NB4 (cell line): ENCODE results near the gene KEL.

ENCODE experiments used
- DNase-seq: peaks from one replicate; pipeline ENCODE4 v3.0.0; 2010; ENCODE audit warnings: low read depth
- H3K4me3 ChIP-seq: one replicate; pipeline ENCODE4 v1.5.1; 2011; ENCODE audit warnings: mild to moderate bottlenecking, low read depth, low read length, moderate library complexity
- MYC ChIP-seq: IDR thresholded peaks from 2 replicates; pipeline ENCODE4 v1.6.1; 2011; ENCODE audit warnings: low read depth, low read length
- POLR2A ChIP-seq: IDR thresholded peaks from 2 replicates; pipeline ENCODE4 v1.6.1; 2011; ENCODE audit warnings: mild to moderate bottlenecking; ENCODE audit not compliant: insufficient read length; ENCODE audit errors: extremely low read depth
- TF ChIP-seq, protein P1 (sequence below): IDR thresholded peaks from 2 replicates; pipeline ENCODE4 v1.6.1; 2011; ENCODE audit warnings: low read depth, low read length
- TF ChIP-seq, protein P2 (sequence below): IDR thresholded peaks from one replicate; pipeline ENCODE4 v1.5.1; 2012; ENCODE audit warnings: low read depth, low read length

Gene KEL

DNA sequence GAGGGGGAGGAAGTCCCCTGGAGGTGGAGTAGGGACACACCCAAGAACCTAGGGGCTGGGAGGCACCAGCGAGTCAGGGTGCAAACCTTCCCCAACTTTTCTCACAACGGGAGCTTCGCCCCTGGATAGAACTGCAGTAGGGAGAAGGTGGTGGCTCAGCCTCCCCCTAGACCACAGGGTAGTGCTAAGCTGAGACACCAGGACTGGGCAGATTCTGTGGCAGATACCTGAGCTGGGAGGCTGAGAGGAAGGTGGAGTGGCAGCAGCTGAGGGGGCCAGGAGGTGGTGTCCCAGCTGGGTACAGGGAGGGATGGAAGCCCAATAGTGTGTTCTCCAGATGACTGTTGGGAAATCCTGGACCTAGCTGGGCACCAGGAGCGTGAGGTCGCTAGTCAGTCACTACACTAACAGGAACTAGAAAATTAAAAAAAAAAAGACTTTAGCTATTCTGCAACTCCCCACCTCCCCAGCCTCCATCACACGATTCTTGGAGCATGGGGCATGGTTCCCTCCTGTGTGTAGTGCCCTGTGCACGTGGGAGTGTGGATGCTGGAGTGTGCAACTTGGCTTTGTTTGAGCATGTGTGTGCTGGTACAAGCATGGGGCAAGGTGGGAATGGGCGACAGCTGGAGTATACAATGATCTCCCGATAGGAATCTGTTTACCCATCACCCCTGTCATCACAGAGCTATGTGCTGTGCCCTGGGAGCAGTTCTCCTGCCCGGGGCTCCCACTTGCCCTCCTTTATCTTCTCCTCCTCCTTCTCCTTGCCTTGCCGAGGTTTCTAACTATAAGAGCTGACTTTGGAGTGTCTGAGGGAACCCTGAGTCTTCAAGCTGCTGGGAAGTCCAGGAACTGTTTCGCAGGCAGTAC, 67.8 kb downstream of the KEL start:
- H3K4me3 ChIP-seq, result no peak overlapping the region
- TF ChIP-seq, protein P1, sequence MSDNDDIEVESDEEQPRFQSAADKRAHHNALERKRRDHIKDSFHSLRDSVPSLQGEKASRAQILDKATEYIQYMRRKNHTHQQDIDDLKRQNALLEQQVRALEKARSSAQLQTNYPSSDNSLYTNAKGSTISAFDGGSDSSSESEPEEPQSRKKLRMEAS, result no peak
- TF ChIP-seq POLR2A (no peak), MYC (no peak)
- TF ChIP-seq, protein P2, sequence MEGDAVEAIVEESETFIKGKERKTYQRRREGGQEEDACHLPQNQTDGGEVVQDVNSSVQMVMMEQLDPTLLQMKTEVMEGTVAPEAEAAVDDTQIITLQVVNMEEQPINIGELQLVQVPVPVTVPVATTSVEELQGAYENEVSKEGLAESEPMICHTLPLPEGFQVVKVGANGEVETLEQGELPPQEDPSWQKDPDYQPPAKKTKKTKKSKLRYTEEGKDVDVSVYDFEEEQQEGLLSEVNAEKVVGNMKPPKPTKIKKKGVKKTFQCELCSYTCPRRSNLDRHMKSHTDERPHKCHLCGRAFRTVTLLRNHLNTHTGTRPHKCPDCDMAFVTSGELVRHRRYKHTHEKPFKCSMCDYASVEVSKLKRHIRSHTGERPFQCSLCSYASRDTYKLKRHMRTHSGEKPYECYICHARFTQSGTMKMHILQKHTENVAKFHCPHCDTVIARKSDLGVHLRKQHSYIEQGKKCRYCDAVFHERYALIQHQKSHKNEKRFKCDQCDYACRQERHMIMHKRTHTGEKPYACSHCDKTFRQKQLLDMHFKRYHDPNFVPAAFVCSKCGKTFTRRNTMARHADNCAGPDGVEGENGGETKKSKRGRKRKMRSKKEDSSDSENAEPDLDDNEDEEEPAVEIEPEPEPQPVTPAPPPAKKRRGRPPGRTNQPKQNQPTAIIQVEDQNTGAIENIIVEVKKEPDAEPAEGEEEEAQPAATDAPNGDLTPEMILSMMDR, result no peak
- DNase-seq, result no peak

GRCh38 chr7:142892951-142893350, 69.2 kb downstream of the KEL start:
- DNase-seq, result no peak
- TF ChIP-seq, protein P2, result no peak
- no peak for TF ChIP-seq POLR2A
- TF ChIP-seq MYC, result no peak
- TF ChIP-seq, protein P1, result no peak
- no peak overlapping the region for H3K4me3 ChIP-seq

DNA sequence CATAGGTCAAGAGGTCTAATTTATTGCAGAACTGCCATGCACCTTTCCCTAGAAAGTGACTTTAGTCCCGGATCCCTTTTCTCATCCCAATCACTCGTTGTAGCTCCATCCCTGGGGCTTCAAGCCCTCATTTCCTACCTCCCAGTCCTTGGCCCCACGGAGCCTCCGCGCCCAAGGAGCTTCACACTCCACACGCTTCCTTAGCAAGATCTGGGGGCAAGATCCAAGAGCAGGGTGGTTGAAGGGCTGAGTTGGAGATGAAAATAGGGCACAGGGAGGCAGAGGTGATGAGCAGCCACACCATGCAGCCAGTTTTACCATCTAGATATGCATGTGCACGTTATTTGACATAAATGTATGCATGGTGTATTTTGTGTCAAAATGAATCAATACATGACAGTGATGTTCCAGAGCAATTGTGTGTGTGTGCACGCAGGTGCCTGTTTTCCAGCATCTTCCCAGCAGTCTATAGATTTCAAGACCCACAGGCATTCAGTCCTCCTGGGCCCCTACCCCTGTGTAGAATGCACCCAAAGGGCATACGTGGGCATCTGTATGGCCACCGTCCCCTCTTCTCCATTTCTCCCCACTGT, 70.6 kb downstream of the KEL start:
- TF ChIP-seq, protein P2, result no peak
- TF ChIP-seq POLR2A, result no peak
- no peak overlapping the region for H3K4me3 ChIP-seq
- no peak for DNase-seq
